HEK293 (cell line): ENCODE measurements around the gene DPYSL3.

Experiments used
- CTCF ChIA-PET: fragments of 350-600 bp; formaldehyde crosslinking; extraction: SDS; loops from one replicate; lab custom pipeline; 2021; ENCODE audit warnings: antibody characterized with exemption; lab: Yijun Ruan, JAX
- POLR2A ChIA-PET: fragments of 300-600 bp; formaldehyde crosslinking; extraction: SDS; loops from one replicate; lab custom pipeline; 2020; ENCODE audit warnings: antibody characterized with exemption, inconsistent platforms; lab: Yijun Ruan, JAX
- H3K27ac ChIP-seq: fragments of 200-500 bp; sonication (Bioruptor generic); 2 replicates; pipeline ENCODE4 v1.5.1; 2014; ENCODE audit warnings: low read depth, low read length, control low read depth, inconsistent platforms; ENCODE audit errors: extremely low read depth
- H3K36me3 ChIP-seq, 2 experiments: fragments of 200-500 bp in 1 of 2; sonication (Bioruptor generic) in 1 of 2; 1 replicate in 1 of 2; 2 replicates in 1 of 2; pipeline ENCODE4 v1.5.1; 2014 to 2017; ENCODE audit warnings: inconsistent platforms in 2 of 2, low read length in 2 of 2; ENCODE audit not compliant: control insufficient read depth in 2 of 2, insufficient read depth in 1 of 2
- H3K4me1 ChIP-seq: fragments of 200-500 bp; sonication (Bioruptor generic); 2 replicates; pipeline ENCODE4 v1.5.1; 2014; ENCODE audit warnings: mild to moderate bottlenecking, low read length, inconsistent platforms; ENCODE audit not compliant: control insufficient read depth, insufficient read depth
- H3K4me3 ChIP-seq: 2 replicates; pipeline ENCODE4 v1.5.1; 2011; ENCODE audit warnings: low read depth, mild to moderate bottlenecking, control low read depth, low read length, moderate library complexity
- H3K9me3 ChIP-seq: fragments of 200-500 bp; sonication (Bioruptor generic); 2 replicates; pipeline ENCODE4 v1.5.1; 2014; ENCODE audit warnings: low read depth, low read length, inconsistent platforms; ENCODE audit not compliant: control insufficient read depth, insufficient read depth
- EGR2 ChIP-seq: fragments of 450-650 bp; formaldehyde crosslinking; IDR thresholded peaks from 2 replicates; pipeline ENCODE4 v1.5.1; 2016; ENCODE audit warnings: low read depth, missing biosample characterization, missing genetic modification characterization
- KLF1 ChIP-seq: fragments of 450-650 bp; formaldehyde crosslinking; IDR thresholded peaks from 2 replicates; pipeline ENCODE4 v1.5.1; 2016; ENCODE audit warnings: missing biosample characterization, missing genetic modification characterization
- PRDM1 ChIP-seq: fragments of 450-650 bp; formaldehyde crosslinking; IDR thresholded peaks from 2 replicates; pipeline ENCODE4; 2016; ENCODE audit warnings: missing biosample characterization, missing genetic modification characterization
- RBAK ChIP-seq: fragments of 450-650 bp; formaldehyde crosslinking; IDR thresholded peaks from 2 replicates; pipeline ENCODE4 v1.5.1; 2016; ENCODE audit warnings: missing biosample characterization, missing genetic modification characterization
- WT1 ChIP-seq: fragments of 450-650 bp; formaldehyde crosslinking; IDR thresholded peaks from 2 replicates; pipeline ENCODE4 v1.5.1; 2016; ENCODE audit warnings: missing biosample characterization, missing genetic modification characterization
- ZBTB20 ChIP-seq: fragments of 450-650 bp; formaldehyde crosslinking; IDR thresholded peaks from 2 replicates; pipeline ENCODE4 v1.5.1; 2016; ENCODE audit warnings: missing biosample characterization, missing genetic modification characterization
- ZBTB7A ChIP-seq: fragments of 450-650 bp; formaldehyde crosslinking; IDR thresholded peaks from 2 replicates; pipeline ENCODE4 v1.5.1; 2016; ENCODE audit warnings: low read depth, missing biosample characterization, missing genetic modification characterization
- ZFP37 ChIP-seq: fragments of 450-650 bp; formaldehyde crosslinking; IDR thresholded peaks from 2 replicates; pipeline ENCODE4 v1.5.1; 2016; ENCODE audit warnings: missing biosample characterization, missing genetic modification characterization
- ZNF155 ChIP-seq: fragments of 450-650 bp; formaldehyde crosslinking; IDR thresholded peaks from 2 replicates; pipeline ENCODE4 v1.5.1; 2016; ENCODE audit warnings: missing biosample characterization, missing genetic modification characterization
- ZNF184 ChIP-seq: fragments of 450-650 bp; IDR thresholded peaks from 2 replicates; pipeline ENCODE4 v1.5.1; 2018; ENCODE audit warnings: missing biosample characterization, mild to moderate bottlenecking, missing genetic modification characterization
- ZNF2 ChIP-seq: fragments of 450-650 bp; formaldehyde crosslinking; IDR thresholded peaks from 2 replicates; pipeline ENCODE4 v1.5.1; 2016; ENCODE audit warnings: missing biosample characterization, missing genetic modification characterization
- ZNF24 ChIP-seq: fragments of 450-650 bp; formaldehyde crosslinking; IDR thresholded peaks from 2 replicates; pipeline ENCODE4 v1.5.1; 2016; ENCODE audit warnings: missing biosample characterization, missing genetic modification characterization
- ZNF274 ChIP-seq, 2 experiments: fragments of 200-500 bp in 1 of 2; fragments of 450-650 bp in 1 of 2; sonication (Bioruptor generic) in 1 of 2; formaldehyde crosslinking in 1 of 2; IDR thresholded peaks; 2 replicates each; pipeline versions ENCODE4 v1.5.1 to v1.6.1; 2014 to 2016; ENCODE audit warnings: borderline replicate concordance in 1 of 2, inconsistent platforms in 1 of 2, low read length in 1 of 2, missing biosample characterization in 1 of 2, missing genetic modification characterization in 1 of 2
- ZNF394 ChIP-seq: fragments of 450-650 bp; formaldehyde crosslinking; IDR thresholded peaks from 2 replicates; pipeline ENCODE4 v1.5.1; 2016; ENCODE audit warnings: missing biosample characterization, missing genetic modification characterization, mild to moderate bottlenecking, moderate library complexity, borderline replicate concordance
- ZNF423 ChIP-seq: fragments of 450-650 bp; formaldehyde crosslinking; IDR thresholded peaks from 2 replicates; pipeline ENCODE4 v1.5.1; 2016; ENCODE audit warnings: missing biosample characterization, missing genetic modification characterization
- ZNF501 ChIP-seq: fragments of 450-650 bp; formaldehyde crosslinking; IDR thresholded peaks from 2 replicates; pipeline ENCODE4 v1.5.1; 2016; ENCODE audit warnings: missing biosample characterization, missing genetic modification characterization
- ZNF558 ChIP-seq: fragments of 450-650 bp; formaldehyde crosslinking; IDR thresholded peaks from 2 replicates; pipeline ENCODE4 v1.5.1; 2016; ENCODE audit warnings: missing biosample characterization, missing genetic modification characterization
- ZNF791 ChIP-seq: fragments of 450-650 bp; formaldehyde crosslinking; IDR thresholded peaks from 2 replicates; pipeline ENCODE4 v1.5.1; 2016; ENCODE audit warnings: missing biosample characterization, missing genetic modification characterization
- ZSCAN23 ChIP-seq: fragments of 450-650 bp; formaldehyde crosslinking; IDR thresholded peaks from 2 replicates; pipeline ENCODE4 v1.5.1; 2016; ENCODE audit warnings: missing biosample characterization, missing genetic modification characterization
- TF ChIP-seq, protein P1 (sequence below): fragments of 450-650 bp; formaldehyde crosslinking; IDR thresholded peaks from 2 replicates; pipeline ENCODE4 v1.5.0; 2017; ENCODE audit warnings: missing biosample characterization, missing genetic modification characterization, borderline replicate concordance
- TF ChIP-seq, protein P2 (sequence below): fragments of 450-650 bp; formaldehyde crosslinking; optimal IDR thresholded peaks from 2 replicates; pipeline ENCODE3; 2016; ENCODE audit warnings: missing biosample characterization, mild to moderate bottlenecking, missing genetic modification characterization
- TF ChIP-seq, protein P3 (sequence below): fragments of 450-650 bp; formaldehyde crosslinking; IDR thresholded peaks from 2 replicates; pipeline ENCODE4 v1.5.1; 2017; ENCODE audit warnings: missing biosample characterization, mild to moderate bottlenecking, missing genetic modification characterization, moderate library complexity
- TF ChIP-seq, protein P4 (sequence below): fragments of 450-650 bp; formaldehyde crosslinking; IDR thresholded peaks from 2 replicates; pipeline ENCODE4 v1.5.1; 2016; ENCODE audit warnings: missing biosample characterization, missing genetic modification characterization
- TF ChIP-seq, protein P5 (sequence below): fragments of 450-650 bp; formaldehyde crosslinking; IDR thresholded peaks from 2 replicates; pipeline ENCODE4 v1.5.1; 2016; ENCODE audit warnings: missing biosample characterization, missing genetic modification characterization

The DPYSL3 gene

DNA sequence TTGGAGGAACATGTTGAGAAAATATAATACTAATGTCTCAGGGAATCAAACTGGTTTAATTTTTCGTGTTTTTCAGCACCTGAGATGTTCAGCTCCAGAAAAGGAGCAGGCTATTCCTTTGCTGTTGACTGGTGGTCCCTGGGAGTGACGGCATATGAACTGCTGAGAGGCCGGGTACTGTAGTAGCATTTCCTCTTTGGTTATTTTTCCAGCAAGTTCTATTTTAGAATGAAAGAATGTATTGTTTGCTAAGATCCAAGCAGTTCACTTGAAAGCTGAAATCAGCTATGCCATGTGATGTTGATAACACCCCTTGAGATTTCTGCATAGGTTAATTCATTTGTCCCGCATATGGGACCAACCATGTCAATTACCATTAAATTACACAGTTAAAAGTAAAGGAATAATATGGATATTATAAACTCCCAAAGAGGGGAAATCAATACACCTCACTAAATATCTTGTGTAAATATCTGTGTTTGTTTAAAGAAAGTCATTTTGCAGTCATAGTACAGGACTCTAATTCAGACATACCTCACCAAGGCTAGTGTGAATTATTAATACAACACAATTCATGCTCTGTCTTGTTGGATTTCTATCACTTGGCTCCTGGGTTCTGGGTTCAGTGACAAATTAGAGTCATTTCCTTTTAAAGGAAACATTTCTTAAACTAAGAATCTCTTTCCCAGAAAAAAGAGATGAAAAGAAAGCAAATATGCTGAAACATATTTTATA is 148.3 kb downstream of the DPYSL3 start:
- H3K27ac ChIP-seq, result no peak overlapping the region
- TF ChIP-seq EGR2, result no peak
- no peak for TF ChIP-seq ZNF2
- TF ChIP-seq ZNF791, result no peak
- no peak for TF ChIP-seq KLF1 (tag by site-specific recombination)
- TF ChIP-seq ZSCAN23 (tag by site-specific recombination), result no peak
- TF ChIP-seq PRDM1 (tag by site-specific recombination), result no peak
- no peak for TF ChIP-seq ZBTB7A (tag by site-specific recombination)
- TF ChIP-seq, protein P1, sequence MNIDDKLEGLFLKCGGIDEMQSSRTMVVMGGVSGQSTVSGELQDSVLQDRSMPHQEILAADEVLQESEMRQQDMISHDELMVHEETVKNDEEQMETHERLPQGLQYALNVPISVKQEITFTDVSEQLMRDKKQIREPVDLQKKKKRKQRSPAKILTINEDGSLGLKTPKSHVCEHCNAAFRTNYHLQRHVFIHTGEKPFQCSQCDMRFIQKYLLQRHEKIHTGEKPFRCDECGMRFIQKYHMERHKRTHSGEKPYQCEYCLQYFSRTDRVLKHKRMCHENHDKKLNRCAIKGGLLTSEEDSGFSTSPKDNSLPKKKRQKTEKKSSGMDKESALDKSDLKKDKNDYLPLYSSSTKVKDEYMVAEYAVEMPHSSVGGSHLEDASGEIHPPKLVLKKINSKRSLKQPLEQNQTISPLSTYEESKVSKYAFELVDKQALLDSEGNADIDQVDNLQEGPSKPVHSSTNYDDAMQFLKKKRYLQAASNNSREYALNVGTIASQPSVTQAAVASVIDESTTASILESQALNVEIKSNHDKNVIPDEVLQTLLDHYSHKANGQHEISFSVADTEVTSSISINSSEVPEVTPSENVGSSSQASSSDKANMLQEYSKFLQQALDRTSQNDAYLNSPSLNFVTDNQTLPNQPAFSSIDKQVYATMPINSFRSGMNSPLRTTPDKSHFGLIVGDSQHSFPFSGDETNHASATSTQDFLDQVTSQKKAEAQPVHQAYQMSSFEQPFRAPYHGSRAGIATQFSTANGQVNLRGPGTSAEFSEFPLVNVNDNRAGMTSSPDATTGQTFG, result no peak
- TF ChIP-seq ZBTB20 (tag by site-specific recombination), result no peak
- TF ChIP-seq ZNF423 (tag by site-specific recombination), result no peak
- TF ChIP-seq, protein P2, sequence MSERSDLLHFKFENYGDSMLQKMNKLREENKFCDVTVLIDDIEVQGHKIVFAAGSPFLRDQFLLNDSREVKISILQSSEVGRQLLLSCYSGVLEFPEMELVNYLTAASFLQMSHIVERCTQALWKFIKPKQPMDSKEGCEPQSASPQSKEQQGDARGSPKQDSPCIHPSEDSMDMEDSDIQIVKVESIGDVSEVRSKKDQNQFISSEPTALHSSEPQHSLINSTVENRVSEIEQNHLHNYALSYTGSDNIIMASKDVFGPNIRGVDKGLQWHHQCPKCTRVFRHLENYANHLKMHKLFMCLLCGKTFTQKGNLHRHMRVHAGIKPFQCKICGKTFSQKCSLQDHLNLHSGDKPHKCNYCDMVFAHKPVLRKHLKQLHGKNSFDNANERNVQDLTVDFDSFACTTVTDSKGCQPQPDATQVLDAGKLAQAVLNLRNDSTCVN (tag by site-specific recombination), result no peak
- TF ChIP-seq RBAK, result no peak
- TF ChIP-seq ZNF501 (tag by site-specific recombination), result no peak
- TF ChIP-seq ZNF558 (tag by site-specific recombination), result no peak
- TF ChIP-seq ZNF274 (IDR thresholded peaks at IDR 0.05; ENCODE audit: low read length), result no peak
- TF ChIP-seq ZNF274 (tag by site-specific recombination; IDR thresholded peaks at IDR 0.05; ENCODE audit: borderline replicate concordance), result no peak
- no peak for TF ChIP-seq ZNF394 (tag by site-specific recombination)
- no peaks in the 10 kb centered on the region for H3K9me3 ChIP-seq
- POLR2A ChIA-PET, result no interaction called here
- CTCF ChIA-PET, result no interaction called here
- H3K36me3 ChIP-seq, result no peaks in the 10 kb centered on the region
- no peak overlapping the region for H3K4me3 ChIP-seq
- no peaks in the 10 kb centered on the region for H3K4me1 ChIP-seq

DNA sequence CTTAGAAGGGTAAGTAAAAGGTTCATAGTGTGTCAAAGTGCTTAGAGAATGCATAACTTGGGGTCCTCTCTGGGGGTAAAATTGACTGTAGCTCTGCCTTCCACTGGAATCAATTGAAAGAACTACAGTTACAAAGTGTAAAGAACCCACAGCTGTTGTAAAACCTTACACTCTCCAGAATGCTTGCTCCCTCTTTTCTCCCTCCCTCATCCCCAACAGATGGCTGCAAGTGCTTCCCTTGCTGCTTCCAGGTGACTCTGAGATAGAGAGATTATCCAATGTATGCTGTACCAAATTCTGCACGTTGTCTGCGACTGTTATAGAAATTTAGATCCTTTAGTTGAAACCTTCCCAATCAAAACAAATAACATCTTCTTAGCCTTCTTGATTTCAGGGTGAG is 149.1 kb downstream of the DPYSL3 start:
- ChIA-PET POLR2A (no interaction called here), CTCF (no interaction called here)
- Histone ChIP-seq H3K4me3 (no peak overlapping the region), H3K4me1 (no peaks in the 10 kb centered on the region), H3K9me3 (no peaks in the 10 kb centered on the region), H3K36me3 (no peaks in the 10 kb centered on the region), H3K27ac (no peak overlapping the region)
- no peak for TF ChIP-seq ZNF791
- TF ChIP-seq, protein P3, sequence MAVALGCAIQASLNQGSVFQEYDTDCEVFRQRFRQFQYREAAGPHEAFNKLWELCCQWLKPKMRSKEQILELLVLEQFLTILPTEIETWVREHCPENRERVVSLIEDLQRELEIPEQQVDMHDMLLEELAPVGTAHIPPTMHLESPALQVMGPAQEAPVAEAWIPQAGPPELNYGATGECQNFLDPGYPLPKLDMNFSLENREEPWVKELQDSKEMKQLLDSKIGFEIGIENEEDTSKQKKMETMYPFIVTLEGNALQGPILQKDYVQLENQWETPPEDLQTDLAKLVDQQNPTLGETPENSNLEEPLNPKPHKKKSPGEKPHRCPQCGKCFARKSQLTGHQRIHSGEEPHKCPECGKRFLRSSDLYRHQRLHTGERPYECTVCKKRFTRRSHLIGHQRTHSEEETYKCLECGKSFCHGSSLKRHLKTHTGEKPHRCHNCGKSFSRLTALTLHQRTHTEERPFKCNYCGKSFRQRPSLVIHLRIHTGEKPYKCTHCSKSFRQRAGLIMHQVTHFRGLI (tag by site-specific recombination), result no peak
- TF ChIP-seq ZNF155 (tag by site-specific recombination), result no peak
- no peak for TF ChIP-seq WT1 (tag by site-specific recombination)
- TF ChIP-seq, protein P4, sequence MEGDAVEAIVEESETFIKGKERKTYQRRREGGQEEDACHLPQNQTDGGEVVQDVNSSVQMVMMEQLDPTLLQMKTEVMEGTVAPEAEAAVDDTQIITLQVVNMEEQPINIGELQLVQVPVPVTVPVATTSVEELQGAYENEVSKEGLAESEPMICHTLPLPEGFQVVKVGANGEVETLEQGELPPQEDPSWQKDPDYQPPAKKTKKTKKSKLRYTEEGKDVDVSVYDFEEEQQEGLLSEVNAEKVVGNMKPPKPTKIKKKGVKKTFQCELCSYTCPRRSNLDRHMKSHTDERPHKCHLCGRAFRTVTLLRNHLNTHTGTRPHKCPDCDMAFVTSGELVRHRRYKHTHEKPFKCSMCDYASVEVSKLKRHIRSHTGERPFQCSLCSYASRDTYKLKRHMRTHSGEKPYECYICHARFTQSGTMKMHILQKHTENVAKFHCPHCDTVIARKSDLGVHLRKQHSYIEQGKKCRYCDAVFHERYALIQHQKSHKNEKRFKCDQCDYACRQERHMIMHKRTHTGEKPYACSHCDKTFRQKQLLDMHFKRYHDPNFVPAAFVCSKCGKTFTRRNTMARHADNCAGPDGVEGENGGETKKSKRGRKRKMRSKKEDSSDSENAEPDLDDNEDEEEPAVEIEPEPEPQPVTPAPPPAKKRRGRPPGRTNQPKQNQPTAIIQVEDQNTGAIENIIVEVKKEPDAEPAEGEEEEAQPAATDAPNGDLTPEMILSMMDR (tag by site-specific recombination), result no peak
- TF ChIP-seq ZNF501 (tag by site-specific recombination), result no peak
- TF ChIP-seq, protein P5, sequence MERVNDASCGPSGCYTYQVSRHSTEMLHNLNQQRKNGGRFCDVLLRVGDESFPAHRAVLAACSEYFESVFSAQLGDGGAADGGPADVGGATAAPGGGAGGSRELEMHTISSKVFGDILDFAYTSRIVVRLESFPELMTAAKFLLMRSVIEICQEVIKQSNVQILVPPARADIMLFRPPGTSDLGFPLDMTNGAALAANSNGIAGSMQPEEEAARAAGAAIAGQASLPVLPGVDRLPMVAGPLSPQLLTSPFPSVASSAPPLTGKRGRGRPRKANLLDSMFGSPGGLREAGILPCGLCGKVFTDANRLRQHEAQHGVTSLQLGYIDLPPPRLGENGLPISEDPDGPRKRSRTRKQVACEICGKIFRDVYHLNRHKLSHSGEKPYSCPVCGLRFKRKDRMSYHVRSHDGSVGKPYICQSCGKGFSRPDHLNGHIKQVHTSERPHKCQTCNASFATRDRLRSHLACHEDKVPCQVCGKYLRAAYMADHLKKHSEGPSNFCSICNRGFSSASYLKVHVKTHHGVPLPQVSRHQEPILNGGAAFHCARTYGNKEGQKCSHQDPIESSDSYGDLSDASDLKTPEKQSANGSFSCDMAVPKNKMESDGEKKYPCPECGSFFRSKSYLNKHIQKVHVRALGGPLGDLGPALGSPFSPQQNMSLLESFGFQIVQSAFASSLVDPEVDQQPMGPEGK (tag by site-specific recombination), result no peak
- TF ChIP-seq ZNF24, result no peak
- no peak for TF ChIP-seq ZFP37 (tag by site-specific recombination)
- TF ChIP-seq ZNF184, result no peak
- TF ChIP-seq, protein P1, result no peak
